NOMO-1 treated with DMSO at 0.1 percent for 48 hours (cell line): Measurements from ENCODE around the gene C2CD2L.
A peak's percentile ranks its signal among the peaks of the same experiment; 100 is the strongest.
"Not testable (repeated sequence)": the region's sequence is repeated elsewhere in the genome, so short reads cannot be mapped to it uniquely, and the experiment has no call there.

ENCODE experiments used
- DNase-seq: peaks from one replicate; lab custom pipeline; 2025; ENCODE audit not compliant: unreplicated experiment; lab: John Stamatoyannopoulos, UW

The C2CD2L gene

GRCh38 chr11:119106564-119107537 lies at the start of gene C2CD2L:
C2CD2L (plus strand) TSS chr11:119107344; CDS start chr11:119107742, 398 bp downstream.
- peak; percentile 88 for DNase-seq

GRCh38 chr11:119059128-119059527 lies 48.0 kb upstream of the C2CD2L start:
- not testable (repeated sequence) for DNase-seq

GRCh38 chr11:119061256-119061655 lies 45.9 kb upstream of the C2CD2L start:
- DNase-seq = no peak

- no peak for DNase-seq
Measured at GRCh38 chr11:119062779-119063178, 44.4 kb upstream of the C2CD2L start.

GRCh38 chr11:119065369-119065768 lies 41.8 kb upstream of the C2CD2L start:
- DNase-seq = peak; percentile 43

GRCh38 chr11:119067371-119068222 lies 39.5 kb upstream of the C2CD2L start, which contains the start of gene VPS11:
VPS11 (plus strand) TSS chr11:119067818; CDS start chr11:119067824, 6 bp downstream.
- peak; percentile 97 for DNase-seq

GRCh38 chr11:119077839-119078238 lies 29.3 kb upstream of the C2CD2L start:
- no peak for DNase-seq

GRCh38 chr11:119078675-119079420 lies 28.3 kb upstream of the C2CD2L start:
- DNase-seq = no peak

GRCh38 chr11:119081682-119082260 lies 25.4 kb upstream of the C2CD2L start:
- DNase-seq = no peak

- peak; percentile 96 for DNase-seq
Measured at GRCh38 chr11:119084663-119085436, 22.3 kb upstream of the C2CD2L start, which contains the start of gene HMBS. HMBS (plus strand) TSS chr11:119084881; CDS start chr11:119085034, 153 bp downstream.

GRCh38 chr11:119085437-119085847 lies 21.7 kb upstream of the C2CD2L start:
- no peak for DNase-seq

GRCh38 chr11:119087123-119087522 lies 20.0 kb upstream of the C2CD2L start:
- no peak for DNase-seq

GRCh38 chr11:119087747-119088241 lies 19.4 kb upstream of the C2CD2L start:
- DNase-seq = peak; percentile 9

GRCh38 chr11:119088406-119088805 lies 18.7 kb upstream of the C2CD2L start:
- DNase-seq = no peak

- no peak for DNase-seq
Measured at GRCh38 chr11:119089319-119089718, 17.8 kb upstream of the C2CD2L start.

- DNase-seq = no peak
Measured at GRCh38 chr11:119091178-119091577, 16.0 kb upstream of the C2CD2L start.

- no peak for DNase-seq
Measured at GRCh38 chr11:119091966-119092879, 14.9 kb upstream of the C2CD2L start.
